Activated naive CD4-positive, alpha-beta T cell treated with anti-CD3 and anti-CD28 coated beads for 36 hours (primary cell): Measurements from ENCODE around the gene RSPH9. TPM values are rescaled to one million over a fixed set of nuclear protein-coding genes. Genes with fewer than 3 reads are reported as not detected.

Experiments used
- CTCF ChIA-PET: fragments of 350-600 bp; sonication (Branson Sonifier 250); formaldehyde crosslinking; loops from one replicate; lab custom pipeline; 2021; ENCODE audit warnings: antibody characterized with exemption; lab: Charles Lee
- DNase-seq: peaks from one replicate; pipeline ENCODE4 v3.0.0-alpha.2; 2020
- H3K27ac Mint-ChIP-seq: one replicate; pipeline ENCODE4 v1.8.0; 2021; ENCODE audit warnings: mild to moderate bottlenecking, mixed read lengths
- H3K27me3 Mint-ChIP-seq: one replicate; pipeline ENCODE4 v1.8.0; 2021; ENCODE audit warnings: low read depth, mixed read lengths
- H3K36me3 Mint-ChIP-seq: one replicate; pipeline ENCODE4 v1.8.0; 2021; ENCODE audit warnings: low read depth, mixed read lengths
- H3K4me1 Mint-ChIP-seq: one replicate; pipeline ENCODE4 v1.8.0; 2021; ENCODE audit warnings: low read depth, mixed read lengths
- H3K4me3 Mint-ChIP-seq: one replicate; pipeline ENCODE4 v1.8.0; 2021; ENCODE audit warnings: mild to moderate bottlenecking, moderate library complexity, mixed read lengths
- H3K9me3 Mint-ChIP-seq: one replicate; pipeline ENCODE4 v1.8.0; 2021; ENCODE audit warnings: mixed read lengths
- intact Hi-C: fragments of 100-400 bp; cut with micrococcal nuclease; formaldehyde crosslinking; loops from one replicate; pipeline ENCODE4 v1.15.1; 2023
- total RNA-seq, 2 experiments: library from RNA; stranded (reverse); gene quantifications; one replicate each; pipeline ENCODE4 v1.2.3, GENCODE V29; 2021

RSPH9 gene
- total RNA-seq, 2 experiments from 2014 or later, result not detected

GRCh38 chr6:43680308-43681200 is 35.7 kb downstream of the RSPH9 start:
- H3K27me3 Mint-ChIP-seq, result no peaks in the 10 kb centered on the region
- no peak overlapping the region for H3K4me3 Mint-ChIP-seq
- DNase-seq, result no peak
- intact Hi-C loops, result no loop called here
- no peaks in the 10 kb centered on the region for H3K9me3 Mint-ChIP-seq
- CTCF ChIA-PET, result interaction anchor here (0.6 to 1.0 kb wide), 2 partner anchors 10 to 21 kb away, joined by 3 read pairs; no protein-coding TSS in a partner anchor
- H3K4me1 Mint-ChIP-seq, result peaks cover 27% of the 10 kb centered on the region
- peaks cover 4% of the 10 kb centered on the region for H3K36me3 Mint-ChIP-seq
- no peak overlapping the region for H3K27ac Mint-ChIP-seq

GRCh38 chr6:43681303-43681702 is 36.5 kb downstream of the RSPH9 start:
- intact Hi-C loops, result no loop called here
- no peak overlapping the region for H3K4me3 Mint-ChIP-seq
- no peak for DNase-seq
- H3K9me3 Mint-ChIP-seq, result no peaks in the 10 kb centered on the region
- CTCF ChIA-PET, result no interaction called here
- no peak overlapping the region for H3K27ac Mint-ChIP-seq
- H3K4me1 Mint-ChIP-seq, result peaks cover 33% of the 10 kb centered on the region
- no peaks in the 10 kb centered on the region for H3K27me3 Mint-ChIP-seq
- H3K36me3 Mint-ChIP-seq, result peaks cover 4% of the 10 kb centered on the region

GRCh38 chr6:43682724-43683429 is 38.0 kb downstream of the RSPH9 start:
- intact Hi-C loops, result no loop called here
- no peak for DNase-seq
- CTCF ChIA-PET, result no interaction called here
- peaks cover 4% of the 10 kb centered on the region for H3K36me3 Mint-ChIP-seq
- no peaks in the 10 kb centered on the region for H3K9me3 Mint-ChIP-seq
- H3K4me1 Mint-ChIP-seq, result peaks cover 42% of the 10 kb centered on the region
- H3K27ac Mint-ChIP-seq, result no peak overlapping the region
- no peaks in the 10 kb centered on the region for H3K27me3 Mint-ChIP-seq
- H3K4me3 Mint-ChIP-seq, result no peak overlapping the region

GRCh38 chr6:43683708-43684455 is 39.0 kb downstream of the RSPH9 start:
- H3K27ac Mint-ChIP-seq, result no peak overlapping the region
- intact Hi-C loops, result no loop called here
- no peak overlapping the region for H3K4me3 Mint-ChIP-seq
- no peaks in the 10 kb centered on the region for H3K9me3 Mint-ChIP-seq
- peaks cover 4% of the 10 kb centered on the region for H3K36me3 Mint-ChIP-seq
- peaks cover 46% of the 10 kb centered on the region for H3K4me1 Mint-ChIP-seq
- H3K27me3 Mint-ChIP-seq, result no peaks in the 10 kb centered on the region
- no peak for DNase-seq
- CTCF ChIA-PET, result interaction anchor here (0.8 to 1.1 kb wide), 2 partner anchors 16 to 85 kb away, joined by 3 read pairs; no protein-coding TSS in a partner anchor

GRCh38 chr6:43687079-43687436 is 42.2 kb downstream of the RSPH9 start:
- Mint-ChIP-seq H3K27me3 (peaks cover 3% of the 10 kb centered on the region), H3K9me3 (no peaks in the 10 kb centered on the region), H3K4me1 (peaks cover 46% of the 10 kb centered on the region), H3K27ac (peak overlapping the region; percentile 81), H3K36me3 (no peaks in the 10 kb centered on the region), H3K4me3 (peak overlapping the region; percentile 92)
- CTCF ChIA-PET, result interaction anchor here (1.4 to 1.6 kb wide), 2 partner anchors 18 to 82 kb away, joined by 4 read pairs; no protein-coding TSS in a partner anchor
- intact Hi-C loops, result loop anchor here (1.0 to 2.0 kb wide), 5 partner anchors 20 to 82 kb away; partner anchors contain the start of gene MAD2L1BP
- DNase-seq, result no peak

- H3K27ac Mint-ChIP-seq, result peak within 1 kb of the TSS; percentile 81
- no peaks in the 10 kb centered on the region for H3K36me3 Mint-ChIP-seq
- no peaks in the 10 kb centered on the region for H3K9me3 Mint-ChIP-seq
- CTCF ChIA-PET, result interaction anchor here (0.6 to 1.6 kb wide), 5 partner anchors 18 to 313 kb away, joined by 3 to 8 read pairs (median 4); no protein-coding TSS in a partner anchor
- intact Hi-C loops, result loop anchor here (1.0 to 2.0 kb wide), 5 partner anchors 20 to 82 kb away; partner anchors contain the start of gene MAD2L1BP
- peak within 1 kb of the TSS; percentile 92 for H3K4me3 Mint-ChIP-seq
- H3K27me3 Mint-ChIP-seq, result peaks cover 3% of the 10 kb centered on the region
- H3K4me1 Mint-ChIP-seq, result peaks cover 42% of the 10 kb centered on the region
- DNase-seq, result peak; percentile 90
These were observed 42.9 kb downstream of the RSPH9 start, which contains the start of gene MRPS18A for GRCh38 chr6:43687437-43688347. TSS of gene MRPS18A (minus strand) at chr6:43687791. CDS start at chr6:43687779, 12 bp downstream.

GRCh38 chr6:43689421-43689820 is 44.6 kb downstream of the RSPH9 start:
- no peak for DNase-seq
- H3K27ac Mint-ChIP-seq, result no peak overlapping the region
- intact Hi-C loops, result no loop called here

GRCh38 chr6:43695215-43695966 is 50.6 kb downstream of the RSPH9 start:
- CTCF ChIA-PET, result interaction anchor here (0.6 kb wide), 1 partner anchor 420 kb away, joined by 3 read pairs; no protein-coding TSS in a partner anchor
- intact Hi-C loops, result no loop called here

More at GRCh38 chr6:43689421-43689820, 44.6 kb downstream of the RSPH9 start:
- no peaks in the 10 kb centered on the region for H3K9me3 Mint-ChIP-seq
- no peak overlapping the region for H3K4me3 Mint-ChIP-seq
- CTCF ChIA-PET, result interaction anchor here (0.6 to 1.4 kb wide), 4 partner anchors 12 to 390 kb away, joined by 3 to 5 read pairs (median 4); no protein-coding TSS in a partner anchor
- no peaks in the 10 kb centered on the region for H3K36me3 Mint-ChIP-seq
- peaks cover 3% of the 10 kb centered on the region for H3K27me3 Mint-ChIP-seq
- peaks cover 29% of the 10 kb centered on the region for H3K4me1 Mint-ChIP-seq

GRCh38 chr6:43695967-43696291 is 51.1 kb downstream of the RSPH9 start:
- intact Hi-C loops, result no loop called here
- Mint-ChIP-seq H3K4me3 (no peak overlapping the region), H3K27ac (no peak overlapping the region), H3K4me1 (no peaks in the 10 kb centered on the region), H3K27me3 (peaks cover 7% of the 10 kb centered on the region), H3K36me3 (no peaks in the 10 kb centered on the region), H3K9me3 (no peaks in the 10 kb centered on the region)
- no peak for DNase-seq
- CTCF ChIA-PET, result interaction anchor here (0.6 kb wide), 1 partner anchor 419 kb away, joined by 3 read pairs; no protein-coding TSS in a partner anchor

More at GRCh38 chr6:43695215-43695966, 50.6 kb downstream of the RSPH9 start:
- Mint-ChIP-seq H3K27ac (no peak overlapping the region), H3K4me3 (no peak overlapping the region), H3K4me1 (no peaks in the 10 kb centered on the region), H3K27me3 (peaks cover 7% of the 10 kb centered on the region), H3K9me3 (no peaks in the 10 kb centered on the region), H3K36me3 (no peaks in the 10 kb centered on the region)
- DNase-seq, result no peak

GRCh38 chr6:43697421-43697820 is 52.6 kb downstream of the RSPH9 start:
- Mint-ChIP-seq H3K27me3 (peaks cover 9% of the 10 kb centered on the region), H3K9me3 (no peaks in the 10 kb centered on the region), H3K4me1 (no peaks in the 10 kb centered on the region), H3K4me3 (no peak overlapping the region), H3K27ac (no peak overlapping the region), H3K36me3 (no peaks in the 10 kb centered on the region)
- CTCF ChIA-PET, result no interaction called here
- intact Hi-C loops, result no loop called here
- DNase-seq, result no peak
